ACHN (cell line): Measurements from ENCODE around the gene OR8B8.
A peak's percentile ranks its signal among the peaks of the same experiment; 100 is the strongest.
"Not testable (repeated sequence)": the region's sequence is repeated elsewhere in the genome, so short reads cannot be mapped to it uniquely, and the experiment has no call there.

ENCODE experiments used
- DNase-seq: peaks from one replicate; pipeline ENCODE4 v3.0.0-alpha.2; 2015
- in situ Hi-C: cut with HindIII; loops from 2 replicates; pipeline ENCODE4 v1.10.0; 2017; ENCODE audit warnings: low sequenced_read_pairs, low pct_ligation_motif_present, low pct_unique_long_range_greater_than_20kb

Gene OR8B8, protein sequence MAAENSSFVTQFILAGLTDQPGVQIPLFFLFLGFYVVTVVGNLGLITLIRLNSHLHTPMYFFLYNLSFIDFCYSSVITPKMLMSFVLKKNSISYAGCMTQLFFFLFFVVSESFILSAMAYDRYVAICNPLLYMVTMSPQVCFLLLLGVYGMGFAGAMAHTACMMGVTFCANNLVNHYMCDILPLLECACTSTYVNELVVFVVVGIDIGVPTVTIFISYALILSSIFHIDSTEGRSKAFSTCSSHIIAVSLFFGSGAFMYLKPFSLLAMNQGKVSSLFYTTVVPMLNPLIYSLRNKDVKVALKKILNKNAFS

GRCh38 chr11:124445646-124446150, at the start of gene OR8B8:
Gene OR8B8, minus strand, starts transcription at chr11:124445696. Its CDS starts 4,611 bp downstream, at chr11:124441085.
- no peak for DNase-seq
- in situ Hi-C loops: loop anchor here (25.0 kb wide), 1 partner anchor 142 kb away; no protein-coding TSS in a partner anchor

DNA sequence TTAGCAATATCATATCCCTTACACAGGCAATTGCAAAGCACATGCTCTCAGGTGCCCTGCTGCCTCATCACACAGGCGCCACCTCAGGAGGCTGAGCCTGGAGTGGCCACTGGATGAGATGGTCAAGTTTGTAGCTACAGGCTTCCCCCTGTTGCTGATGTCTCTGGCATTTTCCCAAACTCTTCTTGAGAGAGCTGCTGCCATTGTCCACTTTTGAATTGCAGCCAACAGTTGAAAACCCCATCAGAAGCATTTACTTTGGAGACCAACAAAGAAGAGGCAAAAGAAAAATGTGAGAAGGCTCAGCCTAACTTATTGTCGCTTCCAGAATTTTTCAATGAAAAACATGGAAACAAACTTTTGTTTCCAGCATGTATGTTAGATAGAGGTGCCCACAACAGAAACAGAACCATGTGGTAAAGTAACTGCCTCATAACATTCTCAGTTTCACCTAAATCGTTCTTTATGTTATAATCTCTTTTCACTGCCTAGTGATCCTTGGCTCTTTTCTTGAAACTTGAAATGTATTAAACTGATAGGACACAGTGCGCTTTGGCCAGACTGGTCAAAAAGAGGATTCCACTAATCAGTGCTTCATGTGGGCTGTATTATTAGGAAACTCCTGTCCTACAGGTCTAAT, 47.6 kb upstream of the OR8B8 start:
- in situ Hi-C loops: no loop called here
- DNase-seq: no peak

- no peak for DNase-seq
- in situ Hi-C loops: no loop called here
Observed at GRCh38 chr11:124483422-124483821, 37.9 kb upstream of the OR8B8 start.

DNA sequence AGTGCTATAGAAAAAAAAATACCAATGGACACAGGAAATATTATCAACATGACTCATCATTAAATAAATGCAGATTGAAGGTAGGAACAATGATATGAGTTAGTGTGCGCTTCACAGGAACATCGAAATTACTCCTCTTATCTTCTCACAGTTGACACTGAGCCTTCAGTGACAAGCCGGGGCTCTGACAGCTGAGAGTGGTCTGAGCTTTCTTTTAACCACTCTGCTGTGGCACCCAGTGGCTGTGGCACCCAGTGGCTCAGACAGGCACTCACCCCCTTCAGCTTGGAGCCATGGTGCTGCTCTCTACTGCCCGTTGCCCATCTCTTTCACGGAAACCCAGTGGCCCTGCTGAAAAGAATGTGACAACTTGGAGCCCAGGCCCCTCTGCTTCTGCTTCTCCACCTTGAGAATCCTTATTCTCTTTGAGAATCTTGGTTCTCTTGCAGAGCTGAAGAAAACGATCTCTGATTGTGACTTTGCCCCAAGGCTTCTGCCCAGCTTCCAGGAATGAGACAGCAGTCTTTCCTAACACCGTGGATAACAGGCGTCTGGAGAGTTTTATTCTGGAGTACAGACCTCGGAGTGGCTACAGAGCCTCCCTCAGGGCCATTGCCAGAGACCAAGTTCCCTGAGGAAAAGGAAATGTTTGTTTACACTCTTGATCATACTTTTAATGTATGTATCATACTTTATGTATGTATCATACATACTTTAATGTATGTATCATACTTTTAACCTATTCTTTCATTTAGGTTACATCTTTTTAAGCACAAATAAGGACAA, 37.1 kb upstream of the OR8B8 start:
- in situ Hi-C loops: no loop called here
- no peak for DNase-seq

- peak; percentile 76 for DNase-seq
Observed at GRCh38 chr11:124481365-124482323, 36.1 kb upstream of the OR8B8 start.

GRCh38 chr11:124479561-124479960, 34.1 kb upstream of the OR8B8 start:
- DNase-seq: no peak
- in situ Hi-C loops: no loop called here

More at GRCh38 chr11:124481365-124482323, 36.1 kb upstream of the OR8B8 start:
- in situ Hi-C loops: no loop called here

DNA sequence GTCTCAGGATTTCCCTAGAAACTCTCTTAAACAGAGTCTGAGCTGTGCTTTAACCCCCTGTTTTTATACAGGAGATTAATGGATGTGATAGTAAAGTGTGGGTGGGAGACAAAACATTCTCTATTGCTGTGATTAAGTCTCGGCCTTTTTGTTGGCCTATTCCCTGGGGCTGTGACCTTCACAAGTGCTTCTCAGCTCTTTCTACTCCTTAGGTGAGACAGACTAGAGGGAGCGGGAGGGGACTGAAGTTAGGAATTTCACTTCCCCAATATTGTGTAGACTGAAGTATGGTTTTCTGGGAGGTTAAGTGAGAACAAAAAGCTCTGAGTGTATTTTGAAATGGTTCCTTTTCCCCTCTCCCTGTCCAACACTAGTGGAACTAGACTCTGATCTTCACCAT, 29.8 kb upstream of the OR8B8 start:
- in situ Hi-C loops: no loop called here
- no peak for DNase-seq

- no peak for DNase-seq
- in situ Hi-C loops: no loop called here
Observed at GRCh38 chr11:124474779-124475178, 29.3 kb upstream of the OR8B8 start.

DNA sequence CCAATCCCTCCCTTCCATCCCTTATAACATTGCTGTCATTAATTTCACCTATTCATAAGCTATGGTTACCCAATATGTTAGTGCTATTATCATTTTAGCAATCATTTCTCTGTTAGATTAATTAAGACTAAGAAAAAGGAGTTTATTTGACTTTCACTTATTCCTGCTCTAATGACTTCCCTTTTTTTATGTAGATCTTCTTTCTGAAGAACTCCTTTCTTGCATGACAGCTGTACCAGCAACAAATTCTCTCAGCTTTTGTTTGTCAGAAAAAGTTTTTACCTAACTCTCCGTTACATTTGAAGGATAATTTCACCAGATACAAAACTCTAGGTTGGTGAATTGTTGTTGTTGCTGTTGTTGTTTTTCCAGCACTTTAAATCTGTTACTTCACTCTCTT, 28.6 kb upstream of the OR8B8 start:
- in situ Hi-C loops: no loop called here
- no peak for DNase-seq

DNA sequence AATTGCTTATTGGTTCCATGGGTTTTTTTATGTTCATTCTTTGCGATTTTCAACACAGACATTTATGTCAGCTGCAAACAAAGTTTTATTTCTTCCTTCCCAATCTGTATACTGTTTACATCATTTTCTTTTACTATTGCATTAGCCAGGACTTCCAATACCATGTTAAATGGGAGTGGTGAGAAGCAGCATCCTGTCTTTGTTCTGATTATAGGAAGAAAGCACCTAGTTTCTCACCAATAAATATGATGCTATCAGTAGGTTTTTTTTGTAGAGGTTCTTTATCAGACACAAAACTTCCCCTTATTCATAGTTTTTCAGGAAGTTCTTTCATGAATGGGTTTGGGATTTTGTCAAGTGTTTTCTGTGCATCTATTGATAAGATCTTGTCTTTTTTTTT, 28.0 kb upstream of the OR8B8 start:
- in situ Hi-C loops: no loop called here
- DNase-seq: no peak

DNA sequence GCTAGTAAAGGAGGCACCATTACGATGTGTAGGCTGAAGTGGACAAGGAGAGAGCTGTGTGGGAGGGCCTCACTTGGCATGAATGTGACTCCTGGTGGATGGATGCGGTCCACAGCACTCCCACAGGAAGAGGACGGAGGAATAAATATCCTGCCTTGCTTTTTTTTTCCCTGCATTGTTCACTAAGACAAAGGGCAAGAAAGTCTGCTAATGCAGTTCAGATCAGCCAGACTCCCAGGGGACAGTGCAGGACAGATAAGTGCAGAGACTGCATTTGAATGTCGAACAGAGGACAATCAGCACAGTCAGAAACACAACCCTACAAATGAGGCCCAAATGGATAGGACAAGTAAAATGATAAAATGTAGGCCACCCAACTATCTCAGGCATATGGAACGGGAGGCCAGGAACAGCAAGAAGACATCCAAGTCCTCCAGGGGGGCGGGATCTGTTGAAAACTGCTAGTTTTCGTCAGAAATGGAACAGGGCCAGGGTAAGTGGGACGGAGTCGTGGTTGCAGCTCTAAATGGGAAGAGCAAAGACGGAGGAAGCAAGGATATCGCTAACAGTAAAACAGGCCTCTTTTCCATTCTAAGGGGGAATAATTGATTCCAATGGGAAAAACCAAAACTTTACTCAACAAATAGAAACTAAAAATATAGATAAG, 25.2 kb upstream of the OR8B8 start:
- in situ Hi-C loops: no loop called here
- no peak for DNase-seq

DNA sequence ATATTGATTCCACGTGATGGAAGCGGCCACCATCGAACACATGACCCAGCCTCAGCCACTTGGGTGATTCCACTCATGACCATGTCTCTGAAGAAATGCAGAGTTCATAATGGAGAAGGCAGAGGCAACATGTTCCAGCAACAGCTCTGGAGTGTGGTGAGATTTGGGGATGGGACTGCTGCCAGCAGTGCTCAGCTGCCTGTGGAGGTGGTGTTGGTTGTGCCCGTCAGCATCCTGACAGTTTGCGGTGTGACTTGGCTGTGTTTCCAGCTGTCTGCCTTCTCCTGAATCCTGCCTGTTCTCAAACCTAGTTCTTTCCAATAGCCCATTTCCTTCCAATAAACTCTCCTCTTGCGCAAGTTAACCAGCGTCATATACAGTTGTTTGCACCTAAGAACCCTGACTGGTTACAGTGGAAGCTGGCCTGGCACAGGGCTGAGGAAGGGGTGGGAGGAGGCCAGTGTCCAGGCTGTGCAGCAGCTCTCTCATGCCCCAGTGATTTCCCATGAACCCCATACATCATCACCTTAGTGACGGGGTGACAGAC, 22.0 kb upstream of the OR8B8 start:
- in situ Hi-C loops: no loop called here

DNA sequence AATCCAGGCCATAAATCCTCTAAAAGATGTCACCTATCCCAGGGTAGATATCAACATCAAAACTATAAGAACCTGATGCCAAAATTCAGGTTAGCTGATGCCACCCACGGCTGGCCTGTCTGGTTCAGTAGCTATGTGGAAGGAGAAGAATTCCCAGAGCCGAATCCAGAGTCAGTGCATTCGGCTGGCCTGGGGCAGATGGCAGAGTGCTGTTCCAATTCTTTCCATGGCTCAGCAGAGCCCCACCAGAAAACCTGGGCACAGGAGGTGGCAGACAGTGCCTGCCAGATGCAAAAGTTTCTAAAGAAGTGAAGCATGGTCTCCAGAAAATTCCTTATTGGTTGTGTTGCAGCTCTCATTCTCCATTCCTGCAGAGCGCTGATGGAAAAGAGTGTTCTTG, 19.9 kb upstream of the OR8B8 start:
- DNase-seq: no peak
- in situ Hi-C loops: no loop called here

More for the DNA sequence above, 22.0 kb upstream of the OR8B8 start:
- no peak for DNase-seq

DNA sequence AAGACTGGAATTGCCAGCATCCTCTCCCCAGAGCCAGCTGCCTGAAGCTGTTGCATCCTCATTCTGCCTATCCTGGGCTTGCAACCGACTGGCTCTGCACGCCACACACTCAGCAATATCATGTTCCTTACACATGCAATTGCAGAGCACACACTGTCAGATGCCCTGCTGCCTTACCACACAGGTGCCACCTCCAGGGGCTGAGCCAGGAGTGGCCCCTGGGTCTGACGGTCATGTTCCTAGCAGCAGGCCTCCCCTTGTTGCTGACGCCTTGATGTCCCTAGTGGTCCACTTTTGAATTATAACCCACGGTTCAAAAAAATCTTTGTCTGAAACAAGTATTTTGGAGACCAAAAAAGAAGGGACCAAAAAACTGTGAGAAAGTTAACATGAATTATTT, 18.5 kb upstream of the OR8B8 start:
- in situ Hi-C loops: no loop called here
- no peak for DNase-seq

DNA sequence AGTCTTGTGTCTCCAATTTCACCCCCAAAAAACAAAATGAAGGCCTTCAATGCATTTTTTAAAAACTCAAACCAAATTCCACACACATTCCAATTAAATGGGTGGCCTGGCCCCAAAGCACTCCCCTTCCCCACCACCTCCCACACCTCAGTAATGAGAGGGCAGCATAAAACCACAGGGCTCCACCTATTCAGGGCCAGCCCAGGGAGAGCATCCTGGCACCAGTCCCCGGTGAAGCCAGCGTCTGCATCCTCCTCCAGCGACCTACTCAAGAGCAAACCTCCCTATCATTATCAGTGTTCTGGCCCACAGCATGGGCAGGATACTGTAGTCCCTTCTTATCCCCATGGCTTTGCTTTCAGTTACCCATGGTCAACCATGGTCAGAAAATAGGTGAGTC, 17.8 kb upstream of the OR8B8 start:
- no peak for DNase-seq
- in situ Hi-C loops: no loop called here

GRCh38 chr11:124460459-124460858, 15.0 kb upstream of the OR8B8 start:
- in situ Hi-C loops: no loop called here
- no peak for DNase-seq

- in situ Hi-C loops, DNase-seq: not testable (repeated sequence)
Observed at GRCh38 chr11:124459379-124459778, 13.9 kb upstream of the OR8B8 start.
